Measurements from ENCODE around the gene ATP11A. TPM values are rescaled to one million over a fixed set of nuclear protein-coding genes. Genes with fewer than 3 reads are reported as not detected.

Gene ATP11A
- total RNA-seq, 1 experiment from 2014 or later, result 232 TPM

DNA sequence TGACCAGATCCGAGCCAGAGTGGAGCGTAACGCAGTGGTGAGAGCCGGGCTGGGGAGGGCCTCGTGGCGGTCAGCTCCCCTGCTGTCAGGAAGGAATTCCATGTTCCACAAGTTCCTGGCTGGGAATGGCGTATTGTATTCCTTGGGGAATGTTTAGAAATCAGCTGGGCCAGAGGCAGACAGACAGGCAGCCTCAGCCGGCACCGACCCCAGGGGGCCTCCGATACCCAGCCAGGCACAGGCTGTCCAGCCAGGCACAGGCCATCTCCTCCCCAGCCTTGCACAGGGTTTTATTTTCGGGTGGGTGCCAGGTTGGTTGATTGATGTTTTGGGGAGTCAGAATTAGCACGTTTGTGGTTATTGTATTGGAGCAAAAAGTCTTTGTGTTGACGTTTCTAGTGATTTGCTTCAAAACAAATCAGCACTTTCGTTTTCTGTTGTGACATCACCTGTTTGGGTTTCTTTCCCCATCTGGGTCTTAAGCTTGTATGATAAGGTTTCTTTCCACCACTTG lies 152.6 kb downstream of the ATP11A start:
- no peak for DNase-seq
- no peaks in the 10 kb centered on the region for H3K4me1 Mint-ChIP-seq (ENCODE audit: low read depth, unreplicated experiment)
- intact Hi-C loops (cut with micrococcal nuclease; ENCODE audit: unreplicated experiment), result no loop called here
- peaks cover 4% of the 10 kb centered on the region for H3K9me3 Mint-ChIP-seq (ENCODE audit: unreplicated experiment)
- H3K4me1 ChIP-seq, result no peaks in the 10 kb centered on the region
- no peaks in the 10 kb centered on the region for H3K27me3 Mint-ChIP-seq (ENCODE audit: insufficient read depth, unreplicated experiment)
- CTCF ChIA-PET, result no interaction called here
- H3K27me3 ChIP-seq (replicated peaks; ENCODE audit: control insufficient read depth, insufficient read depth, low read length), result no peaks in the 10 kb centered on the region
- H3K36me3 ChIP-seq (ENCODE audit: control insufficient read depth, insufficient read depth, low read length), result peaks cover 2% of the 10 kb centered on the region; the same call in 1 of the 2 replicates
- H3K4me3 ChIP-seq (ENCODE audit: low read depth, low read length), result no peak overlapping the region
- BruUV-seq (replicated peaks), result no TSS peak
- no peak overlapping the region for H3K27ac Mint-ChIP-seq (ENCODE audit: unreplicated experiment)
- no peak overlapping the region for H3K4me3 Mint-ChIP-seq (ENCODE audit: unreplicated experiment)
- peaks cover 1% of the 10 kb centered on the region; the same call in 1 of the 2 replicates for H3K9me3 ChIP-seq
- TF ChIP-seq, protein P1, sequence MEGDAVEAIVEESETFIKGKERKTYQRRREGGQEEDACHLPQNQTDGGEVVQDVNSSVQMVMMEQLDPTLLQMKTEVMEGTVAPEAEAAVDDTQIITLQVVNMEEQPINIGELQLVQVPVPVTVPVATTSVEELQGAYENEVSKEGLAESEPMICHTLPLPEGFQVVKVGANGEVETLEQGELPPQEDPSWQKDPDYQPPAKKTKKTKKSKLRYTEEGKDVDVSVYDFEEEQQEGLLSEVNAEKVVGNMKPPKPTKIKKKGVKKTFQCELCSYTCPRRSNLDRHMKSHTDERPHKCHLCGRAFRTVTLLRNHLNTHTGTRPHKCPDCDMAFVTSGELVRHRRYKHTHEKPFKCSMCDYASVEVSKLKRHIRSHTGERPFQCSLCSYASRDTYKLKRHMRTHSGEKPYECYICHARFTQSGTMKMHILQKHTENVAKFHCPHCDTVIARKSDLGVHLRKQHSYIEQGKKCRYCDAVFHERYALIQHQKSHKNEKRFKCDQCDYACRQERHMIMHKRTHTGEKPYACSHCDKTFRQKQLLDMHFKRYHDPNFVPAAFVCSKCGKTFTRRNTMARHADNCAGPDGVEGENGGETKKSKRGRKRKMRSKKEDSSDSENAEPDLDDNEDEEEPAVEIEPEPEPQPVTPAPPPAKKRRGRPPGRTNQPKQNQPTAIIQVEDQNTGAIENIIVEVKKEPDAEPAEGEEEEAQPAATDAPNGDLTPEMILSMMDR (IDR thresholded peaks at IDR 0.05; ENCODE audit: insufficient read depth in 1 of 2, low read depth in 1 of 2, low read length in 1 of 2, severe bottlenecking in 1 of 2, unreplicated experiment in 1 of 2), result no peak
- H3K36me3 Mint-ChIP-seq (ENCODE audit: insufficient read depth, unreplicated experiment), result peaks cover 75% of the 10 kb centered on the region
- POLR2A ChIA-PET, result no interaction called here

- H3K4me3 ChIP-seq (ENCODE audit: low read depth, low read length), result no peak overlapping the region
- no peaks in the 10 kb centered on the region for H3K4me1 ChIP-seq
- peaks cover 7% of the 10 kb centered on the region; the same call in 1 of the 2 replicates for H3K9me3 ChIP-seq
- Mint-ChIP-seq H3K27me3 (ENCODE audit: insufficient read depth, unreplicated experiment) (no peaks in the 10 kb centered on the region), H3K27ac (ENCODE audit: unreplicated experiment) (no peak overlapping the region), H3K36me3 (ENCODE audit: insufficient read depth, unreplicated experiment) (peaks cover 75% of the 10 kb centered on the region), H3K9me3 (ENCODE audit: unreplicated experiment) (peaks cover 10% of the 10 kb centered on the region), H3K4me1 (ENCODE audit: low read depth, unreplicated experiment) (no peaks in the 10 kb centered on the region), H3K4me3 (ENCODE audit: unreplicated experiment) (no peak overlapping the region)
- ChIA-PET POLR2A (no interaction called here), CTCF (no interaction called here)
- TF ChIP-seq, protein P1 (IDR thresholded peaks at IDR 0.05; ENCODE audit: insufficient read depth in 1 of 2, low read depth in 1 of 2, low read length in 1 of 2, severe bottlenecking in 1 of 2, unreplicated experiment in 1 of 2), result no peak
- no peak for DNase-seq
- H3K36me3 ChIP-seq (ENCODE audit: control insufficient read depth, insufficient read depth, low read length), result peaks cover 2% of the 10 kb centered on the region; the same call in 1 of the 2 replicates
- H3K27me3 ChIP-seq (replicated peaks; ENCODE audit: control insufficient read depth, insufficient read depth, low read length), result no peaks in the 10 kb centered on the region
- BruUV-seq (replicated peaks), result no TSS peak
- intact Hi-C loops (cut with micrococcal nuclease; ENCODE audit: unreplicated experiment), result no loop called here
These were observed 153.1 kb downstream of the ATP11A start for GRCh38 chr13:112842931-112843391.

DNA sequence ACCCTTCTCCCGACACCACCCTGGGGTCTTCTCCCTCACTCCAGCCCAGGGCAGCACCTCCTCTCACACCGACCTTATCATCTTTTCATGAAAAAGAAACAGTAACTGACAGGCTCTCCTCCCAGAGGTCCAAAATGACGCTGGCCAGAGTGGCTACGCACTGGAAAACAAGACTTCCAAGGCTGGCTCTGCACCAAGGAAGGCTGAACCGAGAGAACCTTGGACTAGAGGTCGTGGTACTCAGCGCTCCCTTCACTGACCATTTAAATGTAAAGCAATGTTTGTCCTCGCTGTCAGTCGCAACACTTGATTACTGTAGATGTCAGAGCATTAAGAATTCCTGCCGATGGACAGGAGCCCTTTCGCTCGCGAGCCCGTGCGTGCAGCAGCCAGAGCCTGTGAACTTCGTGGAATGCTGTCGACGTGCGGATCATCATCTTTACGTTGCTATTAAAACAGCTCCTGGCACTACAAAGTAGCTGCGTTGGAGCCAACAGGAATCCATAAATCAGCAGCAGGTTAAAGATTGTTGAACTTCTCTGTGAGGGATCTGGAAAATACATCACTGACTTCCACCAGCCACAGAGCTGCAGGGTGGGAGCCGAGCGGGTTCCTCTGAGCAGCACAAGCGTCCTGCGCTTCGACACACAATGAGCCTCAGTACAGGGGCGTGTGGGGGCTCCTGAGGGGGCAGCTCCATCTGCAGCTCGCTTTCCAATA lies 153.7 kb downstream of the ATP11A start:
- POLR2A ChIA-PET, result no interaction called here
- no peaks in the 10 kb centered on the region for H3K27me3 Mint-ChIP-seq (ENCODE audit: insufficient read depth, unreplicated experiment)
- H3K9me3 Mint-ChIP-seq (ENCODE audit: unreplicated experiment), result peaks cover 13% of the 10 kb centered on the region
- H3K27me3 ChIP-seq (replicated peaks; ENCODE audit: control insufficient read depth, insufficient read depth, low read length), result no peaks in the 10 kb centered on the region
- H3K9me3 ChIP-seq, result peaks cover 7% of the 10 kb centered on the region; the same call in 1 of the 2 replicates
- no peaks in the 10 kb centered on the region for H3K4me1 ChIP-seq
- BruUV-seq (replicated peaks), result no TSS peak
- CTCF ChIA-PET, result no interaction called here
- H3K4me1 Mint-ChIP-seq (ENCODE audit: low read depth, unreplicated experiment), result no peaks in the 10 kb centered on the region
- intact Hi-C loops (cut with micrococcal nuclease; ENCODE audit: unreplicated experiment), result no loop called here
- no peak for DNase-seq
- TF ChIP-seq, protein P1 (IDR thresholded peaks at IDR 0.05; ENCODE audit: insufficient read depth in 1 of 2, low read depth in 1 of 2, low read length in 1 of 2, severe bottlenecking in 1 of 2, unreplicated experiment in 1 of 2), result no peak
- no peak overlapping the region for H3K4me3 ChIP-seq (ENCODE audit: low read depth, low read length)
- no peak overlapping the region for H3K4me3 Mint-ChIP-seq (ENCODE audit: unreplicated experiment)
- H3K36me3 Mint-ChIP-seq (ENCODE audit: insufficient read depth, unreplicated experiment), result peaks cover 74% of the 10 kb centered on the region
- no peak overlapping the region for H3K27ac Mint-ChIP-seq (ENCODE audit: unreplicated experiment)
- H3K36me3 ChIP-seq (ENCODE audit: control insufficient read depth, insufficient read depth, low read length), result peaks cover 2% of the 10 kb centered on the region; the same call in 1 of the 2 replicates

Measured in Caco-2 (cell line).